ENCODE data around the gene DNM3.

DNA sequence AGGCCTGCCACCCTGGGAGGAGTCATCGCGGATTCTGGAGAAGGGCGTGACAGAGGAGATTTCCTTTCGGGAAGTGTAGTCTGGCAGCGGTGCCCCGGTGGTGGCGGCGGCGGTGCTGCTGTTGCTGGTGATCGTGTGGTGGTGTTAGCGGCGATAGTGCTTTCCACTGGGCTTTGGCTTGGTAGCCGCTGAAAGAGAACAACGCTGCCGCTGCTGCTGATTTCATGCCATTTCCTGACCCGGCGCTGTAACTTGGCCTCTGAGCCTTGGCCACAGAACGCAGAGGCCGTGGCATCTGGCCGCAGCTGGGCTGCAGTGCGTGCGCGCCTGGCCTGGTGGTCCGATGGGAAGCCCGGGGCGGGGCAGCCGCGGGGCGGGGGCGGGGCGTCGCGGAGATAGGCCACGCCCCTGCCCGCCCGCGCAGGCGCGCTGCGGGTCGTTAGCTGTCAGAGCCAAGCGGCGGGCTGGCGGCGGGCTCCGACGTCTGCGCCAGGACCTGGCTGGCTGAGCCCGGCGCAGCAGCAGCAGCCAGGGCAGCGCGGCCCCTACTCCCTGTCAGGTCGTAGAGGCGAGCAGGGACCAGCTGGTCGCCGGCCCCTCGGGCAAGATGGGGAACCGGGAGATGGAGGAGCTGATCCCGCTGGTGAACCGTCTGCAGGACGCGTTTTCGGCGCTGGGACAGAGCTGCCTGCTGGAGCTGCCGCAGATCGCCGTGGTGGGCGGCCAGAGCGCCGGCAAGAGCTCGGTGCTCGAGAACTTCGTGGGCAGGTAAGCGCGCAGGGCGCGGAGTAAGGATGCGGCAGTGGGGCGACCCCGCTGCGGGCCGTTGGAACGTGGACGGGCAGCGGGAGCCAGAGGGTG is at the start of gene DNM3:
- TF ChIP-seq POLR2AphosphoS5 (IDR thresholded peaks at IDR 0.05): peak; percentile 58 to 82
- TF ChIP-seq, protein P1, sequence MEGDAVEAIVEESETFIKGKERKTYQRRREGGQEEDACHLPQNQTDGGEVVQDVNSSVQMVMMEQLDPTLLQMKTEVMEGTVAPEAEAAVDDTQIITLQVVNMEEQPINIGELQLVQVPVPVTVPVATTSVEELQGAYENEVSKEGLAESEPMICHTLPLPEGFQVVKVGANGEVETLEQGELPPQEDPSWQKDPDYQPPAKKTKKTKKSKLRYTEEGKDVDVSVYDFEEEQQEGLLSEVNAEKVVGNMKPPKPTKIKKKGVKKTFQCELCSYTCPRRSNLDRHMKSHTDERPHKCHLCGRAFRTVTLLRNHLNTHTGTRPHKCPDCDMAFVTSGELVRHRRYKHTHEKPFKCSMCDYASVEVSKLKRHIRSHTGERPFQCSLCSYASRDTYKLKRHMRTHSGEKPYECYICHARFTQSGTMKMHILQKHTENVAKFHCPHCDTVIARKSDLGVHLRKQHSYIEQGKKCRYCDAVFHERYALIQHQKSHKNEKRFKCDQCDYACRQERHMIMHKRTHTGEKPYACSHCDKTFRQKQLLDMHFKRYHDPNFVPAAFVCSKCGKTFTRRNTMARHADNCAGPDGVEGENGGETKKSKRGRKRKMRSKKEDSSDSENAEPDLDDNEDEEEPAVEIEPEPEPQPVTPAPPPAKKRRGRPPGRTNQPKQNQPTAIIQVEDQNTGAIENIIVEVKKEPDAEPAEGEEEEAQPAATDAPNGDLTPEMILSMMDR (IDR thresholded peaks at IDR 0.05): peak in 1 of 6 experiments; percentile 11
